H9 (cell line): ENCODE measurements around the gene ENTREP3. TPM values are rescaled to one million over a fixed set of nuclear protein-coding genes. Genes with fewer than 3 reads are reported as not detected.
A peak's percentile ranks its signal among the peaks of the same experiment; 100 is the strongest.

Source experiments
- DNase-seq: peaks from one replicate; pipeline ENCODE4 v3.0.0-alpha.2; 2017
- H2AFZ ChIP-seq: one replicate; pipeline ENCODE4 v1.6.1; 2013; ENCODE audit warnings: mild to moderate bottlenecking, low read length, control low read depth, moderate library complexity
- H2AK5ac ChIP-seq: 2 replicates; pipeline ENCODE4 v1.6.1; 2013; ENCODE audit warnings: low read length, control low read depth, mixed read lengths; ENCODE audit not compliant: insufficient read length
- H2BK120ac ChIP-seq: one replicate; pipeline ENCODE4 v1.6.1; 2013; ENCODE audit warnings: low read depth, mild to moderate bottlenecking, low read length, control low read depth, inconsistent platforms; ENCODE audit not compliant: poor library complexity, severe bottlenecking
- H2BK12ac ChIP-seq: 2 replicates; pipeline ENCODE4 v1.6.1; 2013; ENCODE audit warnings: low read length, control low read depth, mixed read lengths, low read depth; ENCODE audit not compliant: insufficient read length
- H2BK15ac ChIP-seq: 2 replicates; pipeline ENCODE4 v1.6.1; 2013; ENCODE audit warnings: low read depth, low read length, control low read depth
- H2BK20ac ChIP-seq: one replicate; pipeline ENCODE4 v1.6.1; 2013; ENCODE audit warnings: low read depth, mild to moderate bottlenecking, low read length, control low read depth, inconsistent platforms; ENCODE audit not compliant: poor library complexity, severe bottlenecking
- H2BK5ac ChIP-seq: 2 replicates; pipeline ENCODE4 v1.6.1; 2013; ENCODE audit warnings: low read length, control low read depth, mixed read lengths; ENCODE audit not compliant: insufficient read length
- H3K14ac ChIP-seq: 2 replicates; pipeline ENCODE4 v1.6.1; 2013; ENCODE audit warnings: low read length, control low read depth; ENCODE audit not compliant: insufficient read depth
- H3K18ac ChIP-seq: 2 replicates; pipeline ENCODE4 v1.6.1; 2013; ENCODE audit warnings: low read depth, mild to moderate bottlenecking, mixed read lengths, low read length, control low read depth; ENCODE audit not compliant: insufficient read length
- H3K23ac ChIP-seq: 2 replicates; pipeline ENCODE4 v1.6.1; 2013; ENCODE audit warnings: low read length, control low read depth, mixed read lengths, low read depth; ENCODE audit not compliant: insufficient read length
- H3K23me2 ChIP-seq: 2 replicates; pipeline ENCODE4 v1.6.1; 2013; ENCODE audit warnings: low read depth, mild to moderate bottlenecking, mixed read lengths, low read length, control low read depth; ENCODE audit not compliant: insufficient read length, poor library complexity, severe bottlenecking
- H3K27ac ChIP-seq: 2 replicates; pipeline ENCODE4 v1.5.1; 2013; ENCODE audit warnings: low read length, control low read depth, mixed read lengths, low read depth; ENCODE audit not compliant: insufficient read length
- H3K27me3 ChIP-seq: 2 replicates; pipeline ENCODE4 v1.6.1; 2013; ENCODE audit warnings: low read length, control low read depth, inconsistent platforms; ENCODE audit not compliant: insufficient read depth
- H3K4ac ChIP-seq: 2 replicates; pipeline ENCODE4 v1.6.1; 2013; ENCODE audit warnings: low read depth, mild to moderate bottlenecking, control low read depth, inconsistent platforms, low read length, moderate library complexity
- H3K4me1 ChIP-seq: 2 replicates; pipeline ENCODE4 v1.6.1; 2013; ENCODE audit warnings: low read length, control low read depth, inconsistent platforms; ENCODE audit not compliant: insufficient read depth
- H3K4me2 ChIP-seq: 2 replicates; pipeline ENCODE4 v1.6.1; 2013; ENCODE audit warnings: low read length, control low read depth, mixed read lengths; ENCODE audit not compliant: insufficient read length, insufficient read depth
- H3K56ac ChIP-seq: 2 replicates; pipeline ENCODE4 v1.6.1; 2013; ENCODE audit warnings: low read depth, mild to moderate bottlenecking, mixed read lengths, low read length, control low read depth; ENCODE audit not compliant: insufficient read length
- H3K79me1 ChIP-seq: 2 replicates; pipeline ENCODE4 v1.6.1; 2013; ENCODE audit warnings: low read depth, mild to moderate bottlenecking, moderate library complexity, low read length, control low read depth, inconsistent platforms; ENCODE audit not compliant: insufficient read depth, poor library complexity, severe bottlenecking
- H3K79me2 ChIP-seq: 2 replicates; pipeline ENCODE4 v1.6.1; 2013; ENCODE audit warnings: low read length, control low read depth, inconsistent platforms; ENCODE audit not compliant: insufficient read depth
- H3K9ac ChIP-seq: 2 replicates; pipeline ENCODE4 v1.6.1; 2013; ENCODE audit warnings: low read length, control low read depth, mixed read lengths; ENCODE audit not compliant: insufficient read length; ENCODE audit errors: extremely low read depth
- H3K9me3 ChIP-seq: one replicate; pipeline ENCODE4 v1.6.1; 2013; ENCODE audit warnings: low read depth, low read length, inconsistent platforms; ENCODE audit not compliant: control insufficient read depth
- H3T11ph ChIP-seq: one replicate; pipeline ENCODE4 v1.6.1; 2013; ENCODE audit warnings: mild to moderate bottlenecking, low read length, control low read depth, inconsistent platforms
- H4K20me1 ChIP-seq: one replicate; pipeline ENCODE4 v1.6.1; 2013; ENCODE audit not compliant: control insufficient read depth, insufficient read length, insufficient read depth
- H4K5ac ChIP-seq: 2 replicates; pipeline ENCODE4 v1.6.1; 2013; ENCODE audit warnings: low read depth, mild to moderate bottlenecking, mixed read lengths, low read length, control low read depth; ENCODE audit not compliant: insufficient read length
- H4K8ac ChIP-seq: replicated peaks from 2 replicates; pipeline ENCODE4 v1.6.1; 2013; ENCODE audit warnings: low read length, control low read depth, mixed read lengths, low read depth; ENCODE audit not compliant: insufficient read length
- H4K91ac ChIP-seq: 2 replicates; pipeline ENCODE4 v1.6.1; 2013; ENCODE audit warnings: low read depth, mild to moderate bottlenecking, moderate library complexity, mixed read lengths, low read length, control low read depth; ENCODE audit not compliant: insufficient read length
- H3K27ac Mint-ChIP-seq, 3 experiments: 2 replicates in 2 of 3; 3 replicates in 1 of 3; pipeline ENCODE4 v1.8.0; 2020 to 2021; ENCODE audit warnings: mixed read lengths in 3 of 3, mild to moderate bottlenecking in 1 of 3, moderate library complexity in 1 of 3
- H3K27me3 Mint-ChIP-seq: 2 replicates; pipeline ENCODE4 v1.8.0; 2021; ENCODE audit warnings: low read depth, mild to moderate bottlenecking, moderate library complexity, mixed read lengths
- H3K36me3 Mint-ChIP-seq, 3 experiments: 2 replicates in 2 of 3; 3 replicates in 1 of 3; pipeline ENCODE4 v1.8.0; 2020 to 2021; ENCODE audit warnings: low read depth in 3 of 3, mixed read lengths in 3 of 3; ENCODE audit not compliant: insufficient read depth in 1 of 3
- H3K4me1 Mint-ChIP-seq, 2 experiments: 2 replicates each; pipeline ENCODE4 v1.8.0; 2020; ENCODE audit warnings: mixed read lengths in 2 of 2
- H3K4me3 Mint-ChIP-seq, 2 experiments: 2 replicates in 1 of 2; 3 replicates in 1 of 2; pipeline ENCODE4 v1.8.0; 2020 to 2021; ENCODE audit warnings: mild to moderate bottlenecking in 2 of 2, mixed read lengths in 2 of 2, moderate library complexity in 1 of 2
- H3K9me3 Mint-ChIP-seq, 2 experiments: 2 replicates in 1 of 2; 3 replicates in 1 of 2; pipeline ENCODE4 v1.8.0; 2020; ENCODE audit warnings: mild to moderate bottlenecking in 2 of 2, mixed read lengths in 2 of 2, moderate library complexity in 1 of 2
- CTCF ChIP-seq: fragments of 200-600 bp; sonication (generic); conservative IDR thresholded peaks from 3 replicates; pipeline ENCODE4 v1.8.0; 2021; ENCODE audit warnings: antibody characterized with exemption, mild to moderate bottlenecking
- WGBS: extraction: QIAGEN DNeasy Blood & Tissue Kit; methylation state at CpG from one replicate; pipeline ENCODE4 v1.1.7; 2013; ENCODE audit warnings: missing lambda C conversion rate, low lambda C conversion rate, mixed read lengths; ENCODE audit not compliant: insufficient read length; ENCODE audit errors: extremely low coverage; 5-methylcytosine and 5-hydroxymethylcytosine counted together
- total RNA-seq: library from RNA; stranded (reverse); gene quantifications from 2 replicates; pipeline ENCODE4 v1.2.1, GENCODE V29; 2021

Gene ENTREP3
- total RNA-seq, 1 experiment from 2014 or later = 41.0 TPM

GRCh38 chr1:155209312-155209721, 46.0 kb downstream of the ENTREP3 start:
- no peak for DNase-seq
- Histone ChIP-seq H3K18ac (peak overlapping the region; percentile 94), H3K14ac (peak overlapping the region; percentile 97), H3K79me2 (no peaks in the 10 kb centered on the region), H4K8ac (no peak overlapping the region), H3K23me2 (peaks cover 6% of the 10 kb centered on the region), H3K27ac (no peak overlapping the region), H3T11ph (no peak overlapping the region), H3K4me2 (peak overlapping the region; percentile 89), H3K79me1 (no peaks in the 10 kb centered on the region), H3K9ac (peak overlapping the region; percentile 77), H3K27me3 (no peaks in the 10 kb centered on the region), H4K20me1 (no peaks in the 10 kb centered on the region), H2BK5ac (no peak overlapping the region), H4K91ac (no peak overlapping the region), H2BK20ac (no peak overlapping the region), H2AFZ (no peak overlapping the region), H3K4ac (no peak overlapping the region), H2BK12ac (no peak overlapping the region), H2AK5ac (no peak overlapping the region), H3K56ac (no peak overlapping the region), H3K23ac (no peak overlapping the region), H4K5ac (no peak overlapping the region), H3K4me1 (peaks cover 2% of the 10 kb centered on the region; the same call in 1 of the 2 replicates), H2BK15ac (no peak overlapping the region), H3K9me3 (no peaks in the 10 kb centered on the region), H2BK120ac (no peak overlapping the region)
- TF ChIP-seq CTCF = no peak
- Mint-ChIP-seq H3K27ac (peak overlapping the region; percentile 59 to 97 (median 95)), H3K36me3 (peaks cover 3 to 19% (median 18%) of the 10 kb centered on the region in 3 experiments; a peak in 5 of 7 replicates), H3K9me3 (no peaks in the 10 kb centered on the region), H3K27me3 (peaks cover 12% of the 10 kb centered on the region), H3K4me1 (peaks cover 30 to 31% of the 10 kb centered on the region in 2 experiments), H3K4me3 (peak overlapping the region; percentile 89 to 92)
- no CpG with 5 or more reads among the region's 13 CpGs for WGBS
